Stomach (tissue), 9 donors: ENCODE data around the gene PRDM16. TPM values are rescaled to one million over a fixed set of nuclear protein-coding genes. Genes with fewer than 3 reads are reported as not detected.

Experiments
- DNase-seq, 2 donors: peaks; one replicate each; pipeline versions ENCODE4 v3.0.0 to v3.0.0-alpha.2; 2013 to 2019
- H3K27ac ChIP-seq, 5 donors: fragments of 200-600 bp in 4 of 5; sonication (generic) in 4 of 5; one replicate each; pipeline ENCODE4 v1.5.1; 2013 to 2019; ENCODE audit warnings: mild to moderate bottlenecking in 1 of 5, moderate library complexity in 1 of 5
- H3K27me3 ChIP-seq, 3 donors: fragments of 200-600 bp; sonication (generic); one replicate each; pipeline ENCODE4 v1.5.1; 2017 to 2019; ENCODE audit warnings: mixed run types in 1 of 3
- H3K36me3 ChIP-seq, 4 donors: fragments of 200-600 bp; sonication (generic); 1 replicate in 3 of 4; 2 replicates in 1 of 4; pipeline ENCODE4 v1.5.1; 2016 to 2019
- H3K4me1 ChIP-seq, 4 donors: fragments of 200-600 bp; sonication (generic); one replicate each; pipeline ENCODE4 v1.5.1; 2016 to 2019
- H3K4me3 ChIP-seq, 4 donors: fragments of 200-600 bp; sonication (generic) in 3 of 4; one replicate each; pipeline ENCODE4 v1.5.1; 2016 to 2019; ENCODE audit warnings: mild to moderate bottlenecking in 1 of 4
- H3K9me3 ChIP-seq, 4 donors: fragments of 200-600 bp; sonication (generic); one replicate each; pipeline ENCODE4 v1.5.1; 2016 to 2019
- EP300 ChIP-seq: sonication (generic); formaldehyde crosslinking; IDR thresholded peaks from one replicate; pipeline ENCODE4 v1.6.1; 2017; ENCODE audit warnings: antibody characterized with exemption
- POLR2A ChIP-seq, 4 donors: fragments of 450-650 bp; IDR thresholded peaks; one replicate each; pipeline ENCODE4 v1.6.1; 2016; ENCODE audit warnings: antibody characterized with exemption in 4 of 4, control low read depth in 2 of 4, mild to moderate bottlenecking in 1 of 4, moderate library complexity in 1 of 4
- POLR2AphosphoS5 ChIP-seq, 3 donors: sonication (generic); formaldehyde crosslinking; IDR thresholded peaks; one replicate each; pipeline ENCODE4 v1.6.1; 2016; ENCODE audit warnings: antibody characterized with exemption in 3 of 3
- WGBS, 5 donors: extraction: QIAGEN DNeasy Blood & Tissue Kit in 3 of 5; methylation state at CpG; one replicate each; pipeline versions ENCODE4 v1.1.5 to v1.1.7; 2013 to 2018; 5-methylcytosine and 5-hydroxymethylcytosine counted together
- intact Hi-C: fragments of 100-400 bp; cut with DNase I; formaldehyde crosslinking; loops from one replicate; pipeline ENCODE4 v1.15.1; 2023; ENCODE audit warnings: low total_unique reads
- polyA plus RNA-seq, 3 donors: library from polyadenylated mRNA; stranded (reverse); fragments of 200-250 nt; gene quantifications; one replicate each; pipeline ENCODE4 v1.2.3, GENCODE V29; 2013
- total RNA-seq, 5 donors: library from RNA; depleted of rRNA; stranded (reverse); fragments of >200 nt; gene quantifications; one replicate each; pipeline versions ENCODE4 v1.1.0 to v1.2.3, GENCODE V29; 2014 to 2016
- TF ChIP-seq, protein P1 (sequence below), 7 experiments: fragments of 450-650 bp in 4 of 7; fragments of 200-600 bp in 3 of 7; sonication (generic) in 3 of 7; IDR thresholded peaks; one replicate each; pipeline ENCODE4 v1.5.1; 2016 to 2019; ENCODE audit warnings: antibody characterized with exemption in 7 of 7, control low read depth in 2 of 7, mild to moderate bottlenecking in 1 of 7
- donor health status: healthy with polysubstance abuse.
- donor health status: Bipolar disorder and iron deficiency.
- donor health status: healthy.

PRDM16 gene
- total and polyA plus RNA-seq, 8 donors: 0.29 to 222 (median 15.8) TPM

DNA sequence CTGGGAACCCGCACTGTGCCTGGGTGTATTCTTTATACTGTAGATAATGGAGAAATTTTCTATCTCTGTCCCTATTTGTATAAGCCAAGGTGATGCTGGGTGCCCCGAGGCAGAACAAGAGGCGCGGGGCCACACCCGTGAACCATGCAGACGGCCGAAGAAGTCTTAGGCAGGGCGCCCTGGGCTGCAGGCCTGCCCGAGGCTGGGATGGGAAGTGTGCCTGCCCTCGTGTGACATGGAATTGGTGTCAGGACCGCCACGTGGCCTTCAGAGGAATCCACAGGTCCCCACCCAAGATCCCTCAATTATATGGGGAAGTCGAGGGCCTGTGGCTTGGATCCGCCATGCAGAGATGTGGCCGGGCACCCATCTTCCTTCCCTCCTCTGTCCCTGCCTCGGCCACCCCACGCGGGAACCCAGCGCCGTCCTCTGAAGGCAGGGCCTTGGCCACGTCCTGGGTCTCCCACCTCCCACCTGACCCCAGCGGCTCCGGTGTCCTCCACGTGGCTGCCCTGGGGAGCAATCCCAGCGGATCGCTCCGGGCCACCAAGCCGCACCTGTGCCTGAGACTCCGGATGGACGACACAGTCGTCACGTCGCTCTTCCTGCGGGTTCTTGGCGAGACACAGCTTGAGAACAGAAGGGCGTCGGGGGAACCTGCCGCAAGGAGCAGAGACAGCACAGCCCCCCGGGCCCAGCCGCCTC is 365.6 kb downstream of the PRDM16 start:
- H3K27ac ChIP-seq: no peak overlapping the region
- H3K27me3 ChIP-seq: peaks cover 0 to 26% (median 0%) of the 10 kb centered on the region in 3 donors
- TF ChIP-seq POLR2AphosphoS5 (IDR thresholded peaks at IDR 0.05) (no peak), EP300 (no peak), POLR2A (IDR thresholded peaks at IDR 0.05) (no peak)
- TF ChIP-seq, protein P1, sequence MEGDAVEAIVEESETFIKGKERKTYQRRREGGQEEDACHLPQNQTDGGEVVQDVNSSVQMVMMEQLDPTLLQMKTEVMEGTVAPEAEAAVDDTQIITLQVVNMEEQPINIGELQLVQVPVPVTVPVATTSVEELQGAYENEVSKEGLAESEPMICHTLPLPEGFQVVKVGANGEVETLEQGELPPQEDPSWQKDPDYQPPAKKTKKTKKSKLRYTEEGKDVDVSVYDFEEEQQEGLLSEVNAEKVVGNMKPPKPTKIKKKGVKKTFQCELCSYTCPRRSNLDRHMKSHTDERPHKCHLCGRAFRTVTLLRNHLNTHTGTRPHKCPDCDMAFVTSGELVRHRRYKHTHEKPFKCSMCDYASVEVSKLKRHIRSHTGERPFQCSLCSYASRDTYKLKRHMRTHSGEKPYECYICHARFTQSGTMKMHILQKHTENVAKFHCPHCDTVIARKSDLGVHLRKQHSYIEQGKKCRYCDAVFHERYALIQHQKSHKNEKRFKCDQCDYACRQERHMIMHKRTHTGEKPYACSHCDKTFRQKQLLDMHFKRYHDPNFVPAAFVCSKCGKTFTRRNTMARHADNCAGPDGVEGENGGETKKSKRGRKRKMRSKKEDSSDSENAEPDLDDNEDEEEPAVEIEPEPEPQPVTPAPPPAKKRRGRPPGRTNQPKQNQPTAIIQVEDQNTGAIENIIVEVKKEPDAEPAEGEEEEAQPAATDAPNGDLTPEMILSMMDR (IDR thresholded peaks at IDR 0.05): no peak
- DNase-seq: no peak
- H3K4me3 ChIP-seq: no peak overlapping the region
- intact Hi-C loops: no loop called here
- WGBS, 5 donors: 87 to 90% (median 89%) methylated on average over 38 to 40 of the region's 40 CpGs
- no peaks in the 10 kb centered on the region for H3K9me3 ChIP-seq
- H3K4me1 ChIP-seq: no peaks in the 10 kb centered on the region
- peaks cover 0 to 48% (median 34%) of the 10 kb centered on the region in 4 donors for H3K36me3 ChIP-seq

DNA sequence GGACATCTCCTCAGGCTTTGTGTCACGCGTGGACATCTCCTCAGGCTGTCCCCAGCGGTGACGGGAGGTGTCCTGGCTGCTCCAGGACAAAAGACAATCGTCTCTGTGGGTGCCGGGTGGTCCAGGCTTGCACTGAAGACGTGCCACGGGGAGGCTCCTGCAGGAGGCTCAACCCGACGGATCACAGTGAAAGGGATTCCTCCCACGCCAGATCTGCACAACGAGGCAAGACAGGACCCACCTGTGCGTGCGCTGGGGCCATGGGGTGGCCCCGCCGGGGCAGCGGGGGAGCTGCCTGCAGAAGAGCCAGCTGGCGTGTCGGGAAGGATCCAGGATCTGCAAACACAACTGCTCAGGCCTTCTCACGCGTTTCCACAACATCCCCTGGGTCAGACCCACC is 366.7 kb downstream of the PRDM16 start:
- Histone ChIP-seq H3K36me3 (peaks cover 0 to 37% (median 30%) of the 10 kb centered on the region in 4 donors), H3K27me3 (peaks cover 0 to 37% (median 0%) of the 10 kb centered on the region in 3 donors), H3K4me1 (no peaks in the 10 kb centered on the region), H3K9me3 (no peaks in the 10 kb centered on the region), H3K4me3 (no peak overlapping the region), H3K27ac (no peak overlapping the region)
- WGBS, 5 donors: 79 to 84% (median 82%) methylated on average over 20 to 21 of the region's 21 CpGs
- intact Hi-C loops: no loop called here
- no peak for DNase-seq
- TF ChIP-seq POLR2AphosphoS5 (IDR thresholded peaks at IDR 0.05) (no peak), POLR2A (IDR thresholded peaks at IDR 0.05) (no peak), EP300 (no peak)
- TF ChIP-seq, protein P1 (IDR thresholded peaks at IDR 0.05): no peak

- H3K36me3 ChIP-seq: peaks cover 0 to 29% (median 23%) of the 10 kb centered on the region in 4 donors
- intact Hi-C loops: no loop called here
- H3K27ac ChIP-seq: no peak overlapping the region
- no peak overlapping the region for H3K4me3 ChIP-seq
- 88 to 94% (median 94%) methylated on average over 8 to 11 of the region's 11 CpGs for whole genome bisulfite sequencing, 5 donors
- peaks cover 0 to 40% (median 0%) of the 10 kb centered on the region in 3 donors for H3K27me3 ChIP-seq
- no peak for TF ChIP-seq POLR2AphosphoS5 (IDR thresholded peaks at IDR 0.05)
- TF ChIP-seq POLR2A (IDR thresholded peaks at IDR 0.05): no peak
- TF ChIP-seq EP300: no peak
- TF ChIP-seq, protein P1 (IDR thresholded peaks at IDR 0.05): no peak
- no peaks in the 10 kb centered on the region for H3K9me3 ChIP-seq
- no peak for DNase-seq
- no peaks in the 10 kb centered on the region for H3K4me1 ChIP-seq
Observed at GRCh38 chr1:3436451-3436850, 367.4 kb downstream of the PRDM16 start.

GRCh38 chr1:3436901-3437300 is 367.9 kb downstream of the PRDM16 start:
- intact Hi-C loops: no loop called here
- Histone ChIP-seq H3K27ac (no peak overlapping the region), H3K9me3 (no peaks in the 10 kb centered on the region), H3K4me1 (no peaks in the 10 kb centered on the region), H3K27me3 (peaks cover 0 to 42% (median 0%) of the 10 kb centered on the region in 3 donors), H3K36me3 (peaks cover 0 to 25% (median 19%) of the 10 kb centered on the region in 4 donors), H3K4me3 (no peak overlapping the region)
- 79 to 94% (median 88%) methylated on average over 14 of the region's 14 CpGs for WGBS, 5 donors
- TF ChIP-seq POLR2A (IDR thresholded peaks at IDR 0.05) (no peak), EP300 (no peak), POLR2AphosphoS5 (IDR thresholded peaks at IDR 0.05) (no peak)
- TF ChIP-seq, protein P1 (IDR thresholded peaks at IDR 0.05): no peak
- no peak for DNase-seq
